Ovary (tissue), 3 donors: Measurements from ENCODE around the gene PDE4D.

ENCODE experiments used
- EP300 ChIP-seq: sonication (generic); formaldehyde crosslinking; IDR thresholded peaks from one replicate; pipeline ENCODE4 v1.6.1; 2017; ENCODE audit warnings: antibody characterized with exemption
- POLR2A ChIP-seq: fragments of 450-650 bp; IDR thresholded peaks from one replicate; pipeline ENCODE4 v1.6.1; 2017; ENCODE audit warnings: antibody characterized with exemption, mild to moderate bottlenecking, moderate library complexity
- TF ChIP-seq, protein P1 (sequence below), 3 donors: fragments of 450-650 bp in 2 of 3; fragments of 200-600 bp in 1 of 3; IDR thresholded peaks; one replicate each; pipeline versions ENCODE4 v1.5.1 to v1.8.0; 2016 to 2022; ENCODE audit warnings: antibody characterized with exemption in 3 of 3, mild to moderate bottlenecking in 1 of 3
- donor health status: DM: no; HTN: no; CAD: no.

DNA sequence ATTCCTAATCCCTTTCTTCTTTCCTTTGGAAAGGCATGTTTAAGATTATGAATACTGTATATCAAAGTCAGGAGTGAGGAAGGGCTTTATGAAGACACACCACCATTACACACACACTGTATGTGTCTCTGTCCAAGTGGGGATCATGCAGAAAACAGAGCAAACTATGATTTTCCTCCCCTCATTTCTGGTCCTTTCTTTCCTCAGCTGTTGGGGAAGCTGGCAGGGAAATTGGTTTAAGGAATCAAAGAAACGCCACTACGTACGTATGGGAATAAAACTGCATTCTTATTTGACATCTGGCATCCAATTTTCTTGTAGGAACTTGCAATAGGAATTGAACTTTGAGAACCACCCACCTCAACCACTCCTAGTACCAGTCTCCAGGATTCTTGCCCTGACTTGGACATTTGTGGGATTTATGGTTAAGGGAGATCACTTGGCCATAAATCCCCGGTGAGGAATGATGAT is 125.8 kb downstream of the PDE4D start:
- TF ChIP-seq, protein P1, sequence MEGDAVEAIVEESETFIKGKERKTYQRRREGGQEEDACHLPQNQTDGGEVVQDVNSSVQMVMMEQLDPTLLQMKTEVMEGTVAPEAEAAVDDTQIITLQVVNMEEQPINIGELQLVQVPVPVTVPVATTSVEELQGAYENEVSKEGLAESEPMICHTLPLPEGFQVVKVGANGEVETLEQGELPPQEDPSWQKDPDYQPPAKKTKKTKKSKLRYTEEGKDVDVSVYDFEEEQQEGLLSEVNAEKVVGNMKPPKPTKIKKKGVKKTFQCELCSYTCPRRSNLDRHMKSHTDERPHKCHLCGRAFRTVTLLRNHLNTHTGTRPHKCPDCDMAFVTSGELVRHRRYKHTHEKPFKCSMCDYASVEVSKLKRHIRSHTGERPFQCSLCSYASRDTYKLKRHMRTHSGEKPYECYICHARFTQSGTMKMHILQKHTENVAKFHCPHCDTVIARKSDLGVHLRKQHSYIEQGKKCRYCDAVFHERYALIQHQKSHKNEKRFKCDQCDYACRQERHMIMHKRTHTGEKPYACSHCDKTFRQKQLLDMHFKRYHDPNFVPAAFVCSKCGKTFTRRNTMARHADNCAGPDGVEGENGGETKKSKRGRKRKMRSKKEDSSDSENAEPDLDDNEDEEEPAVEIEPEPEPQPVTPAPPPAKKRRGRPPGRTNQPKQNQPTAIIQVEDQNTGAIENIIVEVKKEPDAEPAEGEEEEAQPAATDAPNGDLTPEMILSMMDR (IDR thresholded peaks at IDR 0.05), result no peak
- TF ChIP-seq POLR2A (no peak), EP300 (no peak)
